Heart left ventricle (tissue), 16 donors: ENCODE results near the gene IRF2BPL. TPM values are rescaled to one million over a fixed set of nuclear protein-coding genes. Genes with fewer than 3 reads are reported as not detected.
A peak's percentile ranks its signal among the peaks of the same experiment; 100 is the strongest.

Experiments used
- ATAC-seq, 4 donors: fragments of 200-7000 bp; cut with Tn5 transposase; one replicate each; pipeline ENCODE4 v1.9.1; 2020 to 2022; ENCODE audit warnings: moderate library complexity in 4 of 4, mild to moderate bottlenecking in 3 of 4, moderate number of reproducible peaks in 1 of 4
- DNase-seq, 5 donors: peaks; one replicate each; pipeline ENCODE4 v3.0.0-alpha.2; 2020
- H3K27ac ChIP-seq, 12 donors: fragments of 200-600 bp; sonication (generic) in 4 of 12; one replicate each; pipeline versions ENCODE4 v1.5.0 to v1.8.0; 2016 to 2022; ENCODE audit warnings: mild to moderate bottlenecking in 2 of 12
- H3K27me3 ChIP-seq, 9 donors: fragments of 200-600 bp; sonication (generic) in 2 of 9; one replicate each; pipeline versions ENCODE4 v1.5.1 to v1.8.0; 2016 to 2022; ENCODE audit warnings: mild to moderate bottlenecking in 3 of 9
- H3K36me3 ChIP-seq, 9 donors: fragments of 200-600 bp; sonication (generic) in 2 of 9; one replicate each; pipeline versions ENCODE4 v1.5.0 to v1.8.0; 2018 to 2022; ENCODE audit warnings: mild to moderate bottlenecking in 2 of 9
- H3K4me1 ChIP-seq, 12 donors: fragments of 200-600 bp; sonication (generic) in 4 of 12; one replicate each; pipeline versions ENCODE4 v1.5.0 to v1.8.0; 2016 to 2022; ENCODE audit warnings: mild to moderate bottlenecking in 3 of 12
- H3K4me3 ChIP-seq, 12 donors: fragments of 200-600 bp; sonication (generic) in 4 of 12; one replicate each; pipeline versions ENCODE4 v1.5.0 to v1.8.0; 2017 to 2022; ENCODE audit warnings: mild to moderate bottlenecking in 9 of 12, moderate library complexity in 4 of 12
- H3K9me3 ChIP-seq, 12 donors: fragments of 200-600 bp; sonication (generic) in 4 of 12; one replicate each; pipeline versions ENCODE4 v1.5.0 to v1.8.0; 2016 to 2022; ENCODE audit warnings: mild to moderate bottlenecking in 1 of 12
- POLR2A ChIP-seq, 2 donors: fragments of 450-650 bp; IDR thresholded peaks; one replicate each; pipeline ENCODE4 v1.6.1; 2017; ENCODE audit warnings: antibody characterized with exemption in 2 of 2, mild to moderate bottlenecking in 2 of 2, moderate library complexity in 2 of 2
- WGBS, 4 donors: extraction: QIAGEN DNeasy Blood & Tissue Kit in 2 of 4; methylation state at CpG; one replicate each; pipeline versions ENCODE4 v1.1.5 to v1.1.7; 2013 to 2018; 5-methylcytosine and 5-hydroxymethylcytosine counted together
- intact Hi-C, 10 donors: fragments of 100-400 bp; cut with DNase I; formaldehyde crosslinking; loops; one replicate each; pipeline versions ENCODE4 v1.11.1 to v1.14.2; 2022
- polyA plus RNA-seq, 2 donors: library from polyadenylated mRNA; stranded (reverse); fragments of 200-250 nt; gene quantifications; one replicate each; pipeline ENCODE4 v1.2.3, GENCODE V29; 2013
- total RNA-seq, 9 donors: library from RNA; depleted of rRNA in 2 of 9; stranded (reverse); fragments of >200 nt in 2 of 9; fragmentation: NEBNext Ultra II Directional in 3 of 9; extraction: Animal tissue kit (Norgen Biotek cat#: 25700) in 3 of 9; gene quantifications; one replicate each; pipeline versions ENCODE4 v1.1.0 to v1.2.4, GENCODE V29; 2016 to 2023
- TF ChIP-seq, protein P1 (sequence below), 12 donors: fragments of 200-600 bp; sonication (generic) in 4 of 12; IDR thresholded peaks; one replicate each; pipeline versions ENCODE4 v1.5.0 to v1.8.0; 2018 to 2022; ENCODE audit warnings: antibody characterized with exemption in 12 of 12, mild to moderate bottlenecking in 5 of 12
- donor health status: ischemic (EF 13 %, LVEDD 7.1; RV severe dilation, severe dysfunction).
- donor health status: healthy with polysubstance abuse.
- donor health status: DM: no; HTN: yes; CAD: no.
- donor health status: DM: no; HTN: no; CAD: no.
- donor health status: ischemic (EF 25% LVEDD 6.9; RV normal size, moderate dysfunction).
- donor health status: ischemic (EF 25% LVEDD 5.7; RV mildly dilated, moderate dysfunction).
- donor health status: healthy.
- donor health status: DM: yes; HTN: yes; CAD: no.
- donor health status: ischemic (EF 35%, LVEDD 5.7; RV mildly dilated, moderate dysfunction).
- donor health status: nonischemic (EF 11% LVEDD 7.7; RV severe dilation, severe dysfunction).
- donor health status: DM: yes; HTN: yes; CAD: no.
- donor health status: PGD.
- donor health status: ischemic (EF 29% LVEDD 5.4; RV normal size, mild dysfunction).
- donor health status: nonischemic (EF 23%, LVEDD 6.1; RV moderate dilation, normal function).

IRF2BPL gene
- total and polyA plus RNA-seq, 11 donors: 7.5 to 59.2 (median 36.2) TPM

DNA sequence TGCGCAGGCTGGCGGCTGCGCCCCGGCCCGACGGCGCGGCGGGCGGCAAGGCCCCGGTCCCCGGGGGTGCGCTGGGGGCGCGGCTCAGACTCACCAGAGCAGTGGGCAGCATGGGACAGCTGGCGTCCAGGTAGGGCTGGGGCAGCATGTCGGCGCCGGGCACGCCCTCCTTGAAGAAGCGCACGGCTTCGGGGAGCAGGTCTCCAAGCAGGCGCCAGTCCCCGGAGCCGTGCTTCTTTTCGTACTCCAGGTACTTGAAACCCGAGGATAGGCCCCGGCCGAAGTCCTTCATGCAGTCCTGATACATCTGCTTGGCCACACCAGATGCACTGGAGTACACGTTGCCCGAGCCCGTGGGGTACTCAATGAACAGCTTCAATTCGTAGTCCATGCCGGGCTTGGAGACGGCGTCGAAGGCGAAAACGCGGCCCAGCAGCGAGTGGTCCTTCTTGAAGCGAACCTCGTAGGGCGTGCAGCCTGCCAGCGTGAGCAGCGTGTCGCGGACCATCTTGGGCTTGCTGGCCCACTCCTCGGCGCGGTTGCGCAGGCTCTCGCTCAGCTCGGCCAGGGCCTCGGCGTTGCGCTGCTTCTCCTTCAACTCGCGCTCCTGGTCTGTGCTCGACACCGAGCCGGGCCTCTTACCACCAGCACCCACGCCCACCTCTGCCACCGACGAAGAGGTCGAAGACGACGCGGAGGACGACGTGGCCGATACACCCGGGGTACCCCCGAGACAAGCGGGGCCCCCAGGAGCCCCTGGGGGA lies 2.2 kb downstream of the IRF2BPL start:
- intact Hi-C loops: loop anchor here in 8 of 10 donors (2.0 to 10.0 kb wide), 8 partner anchors 14 to 112 kb away; partner anchors contain the start of gene CIPC (in 1 of the 8)
- H3K4me1 ChIP-seq: peaks cover 10 to 68% (median 57%) of the 10 kb centered on the region in 12 donors
- 8 to 23% (median 17%) methylated on average over 24 to 76 of the region's 76 CpGs for WGBS, 4 donors

DNA sequence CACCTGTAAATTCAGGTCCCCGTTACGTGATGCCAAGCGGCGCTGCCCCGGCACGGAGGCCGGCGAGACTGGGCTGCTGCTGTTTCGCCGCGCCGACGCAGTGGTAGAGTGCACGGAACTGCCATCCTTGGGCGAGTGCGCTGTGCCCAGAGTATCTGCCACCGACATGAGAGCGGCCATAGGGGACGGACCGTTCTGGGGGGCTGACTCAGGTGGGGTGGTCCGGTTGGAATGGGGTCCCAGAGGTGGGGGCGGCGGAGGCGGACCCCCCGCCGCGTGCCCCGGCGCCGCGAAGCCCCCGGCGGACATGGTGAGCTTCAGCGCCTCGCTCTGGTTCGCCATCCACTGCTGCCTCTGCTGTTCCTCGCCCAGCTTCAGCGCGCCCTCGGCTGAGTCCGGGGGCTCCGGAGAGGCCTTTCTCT lies 2.8 kb downstream of the IRF2BPL start:
- Histone ChIP-seq H3K4me3 (peak overlapping the region; percentile 64 to 96 (median 85)), H3K4me1 (peaks cover 10 to 62% (median 51%) of the 10 kb centered on the region in 12 donors), H3K27me3 (no peaks in the 10 kb centered on the region), H3K9me3 (no peaks in the 10 kb centered on the region), H3K27ac (peak overlapping the region; percentile 98 to 100 (median 100)), H3K36me3 (peaks cover 0 to 33% (median 8%) of the 10 kb centered on the region in 9 donors)
- intact Hi-C loops: loop anchor here in 8 of 10 donors (2.0 to 10.0 kb wide), 9 partner anchors 15 to 111 kb away; partner anchors contain the start of gene CIPC (in 1 of the 8)
- TF ChIP-seq, protein P1, sequence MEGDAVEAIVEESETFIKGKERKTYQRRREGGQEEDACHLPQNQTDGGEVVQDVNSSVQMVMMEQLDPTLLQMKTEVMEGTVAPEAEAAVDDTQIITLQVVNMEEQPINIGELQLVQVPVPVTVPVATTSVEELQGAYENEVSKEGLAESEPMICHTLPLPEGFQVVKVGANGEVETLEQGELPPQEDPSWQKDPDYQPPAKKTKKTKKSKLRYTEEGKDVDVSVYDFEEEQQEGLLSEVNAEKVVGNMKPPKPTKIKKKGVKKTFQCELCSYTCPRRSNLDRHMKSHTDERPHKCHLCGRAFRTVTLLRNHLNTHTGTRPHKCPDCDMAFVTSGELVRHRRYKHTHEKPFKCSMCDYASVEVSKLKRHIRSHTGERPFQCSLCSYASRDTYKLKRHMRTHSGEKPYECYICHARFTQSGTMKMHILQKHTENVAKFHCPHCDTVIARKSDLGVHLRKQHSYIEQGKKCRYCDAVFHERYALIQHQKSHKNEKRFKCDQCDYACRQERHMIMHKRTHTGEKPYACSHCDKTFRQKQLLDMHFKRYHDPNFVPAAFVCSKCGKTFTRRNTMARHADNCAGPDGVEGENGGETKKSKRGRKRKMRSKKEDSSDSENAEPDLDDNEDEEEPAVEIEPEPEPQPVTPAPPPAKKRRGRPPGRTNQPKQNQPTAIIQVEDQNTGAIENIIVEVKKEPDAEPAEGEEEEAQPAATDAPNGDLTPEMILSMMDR (IDR thresholded peaks at IDR 0.05): no peak
- TF ChIP-seq POLR2A (IDR thresholded peaks at IDR 0.05): no peak
- peak in 1 of 5 donors; percentile 22 for DNase-seq
- no peak for ATAC-seq
- WGBS, 4 donors: 19 to 36% (median 29%) methylated on average over 4 to 42 of the region's 42 CpGs

More for the DNA sequence above, 2.2 kb downstream of the IRF2BPL start:
- peak in 1 of 4 donors; percentile 4 for ATAC-seq
- no peak for TF ChIP-seq POLR2A (IDR thresholded peaks at IDR 0.05)
- TF ChIP-seq, protein P1 (IDR thresholded peaks at IDR 0.05): no peak
- peak overlapping the region; percentile 64 to 96 (median 85) for H3K4me3 ChIP-seq
- peak in 4 of 5 donors; percentile 43 to 74 (median 51) for DNase-seq
- no peaks in the 10 kb centered on the region for H3K9me3 ChIP-seq
- peak overlapping the region; percentile 98 to 100 (median 100) for H3K27ac ChIP-seq
- H3K27me3 ChIP-seq: no peaks in the 10 kb centered on the region
- H3K36me3 ChIP-seq: peaks cover 0 to 33% (median 8%) of the 10 kb centered on the region in 9 donors

DNA sequence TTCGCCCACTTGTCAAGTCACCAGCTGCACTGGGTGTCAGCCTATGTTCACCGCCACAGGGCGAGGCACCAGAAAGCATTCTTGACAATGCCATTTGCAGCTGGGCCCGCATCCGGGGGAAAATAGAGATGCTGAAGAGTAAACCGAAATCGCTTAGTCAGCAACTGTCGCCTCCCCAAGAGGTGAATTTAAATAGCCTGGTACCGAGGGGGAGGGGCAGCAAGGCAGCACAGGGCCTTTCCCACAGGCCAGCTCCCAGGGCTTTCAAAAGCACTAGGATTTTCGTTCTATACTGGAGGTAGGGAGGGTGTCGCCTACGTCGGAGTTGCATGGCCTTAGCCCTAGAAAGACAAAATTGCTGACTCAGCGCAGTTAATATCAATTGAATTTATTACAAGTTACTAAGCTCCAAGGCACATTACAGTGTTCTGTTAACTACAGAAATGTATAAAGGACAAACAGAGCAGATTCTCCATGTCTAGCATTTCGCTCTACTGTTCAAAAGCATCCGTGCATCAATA lies 4.3 kb downstream of the IRF2BPL start:
- intact Hi-C loops: loop anchor here in 5 of 10 donors (2.0 to 10.0 kb wide), 4 partner anchors 67 to 109 kb away; partner anchors contain the start of gene CIPC (in 1 of the 5)
- DNase-seq (peak in 4 of 5 donors; percentile 38 to 69 (median 51)), ATAC-seq (no peak)
- Histone ChIP-seq H3K27ac (peak overlapping the region in 11 of 12 donors; percentile 75 to 100 (median 99)), H3K4me3 (peak overlapping the region in 11 of 12 donors; percentile 6 to 96 (median 80)), H3K4me1 (peaks cover 10 to 49% (median 39%) of the 10 kb centered on the region in 12 donors), H3K27me3 (no peaks in the 10 kb centered on the region), H3K36me3 (peaks cover 0 to 33% (median 8%) of the 10 kb centered on the region in 9 donors), H3K9me3 (no peaks in the 10 kb centered on the region)
- 29 to 34% (median 32%) methylated on average over 16 of the region's 16 CpGs for WGBS, 4 donors
- TF ChIP-seq POLR2A (IDR thresholded peaks at IDR 0.05): no peak
- TF ChIP-seq, protein P1 (IDR thresholded peaks at IDR 0.05): no peak
